MM.1S (cell line): ENCODE data around the gene SH3D19.

Source experiments
- DNase-seq: peaks from one replicate; pipeline ENCODE4 v3.0.0-alpha.2; 2015
- H2AFZ ChIP-seq: fragments of 300-600 bp; sonication (generic); 2 replicates; pipeline ENCODE4 v1.6.0; 2016; ENCODE audit warnings: antibody characterized with exemption, low read length
- H3F3A ChIP-seq: fragments of 300-600 bp; sonication (generic); 2 replicates; pipeline ENCODE4 v1.6.1; 2016; ENCODE audit warnings: mild to moderate bottlenecking, antibody characterized with exemption, low read length, moderate library complexity, mixed read lengths; ENCODE audit not compliant: insufficient read depth
- H3K27ac ChIP-seq: fragments of 300-600 bp; sonication (generic); 2 replicates; pipeline ENCODE4 v1.5.1; 2016; ENCODE audit warnings: mild to moderate bottlenecking, low read length
- H3K27me3 ChIP-seq: fragments of 300-600 bp; sonication (generic); replicated peaks from 2 replicates; pipeline ENCODE4 v1.6.0; 2016; ENCODE audit warnings: low read length; ENCODE audit not compliant: insufficient read depth
- H3K36me3 ChIP-seq: fragments of 300-600 bp; sonication (generic); replicated peaks from 2 replicates; pipeline ENCODE4 v1.6.1; 2016; ENCODE audit warnings: mild to moderate bottlenecking, low read length, mixed read lengths; ENCODE audit not compliant: insufficient read depth
- H3K4me1 ChIP-seq: fragments of 300-600 bp; sonication (generic); 2 replicates; pipeline ENCODE4 v1.6.1; 2016; ENCODE audit warnings: low read length, mixed read lengths
- H3K4me2 ChIP-seq: fragments of 300-600 bp; sonication (generic); 2 replicates; pipeline ENCODE4 v1.6.0; 2016; ENCODE audit warnings: low read depth, low read length
- H3K4me3 ChIP-seq: fragments of 300-600 bp; sonication (generic); 2 replicates; pipeline ENCODE4 v1.5.1; 2016; ENCODE audit warnings: low read length, mixed read lengths
- H3K79me2 ChIP-seq: fragments of 300-600 bp; sonication (generic); 2 replicates; pipeline ENCODE4 v1.6.1; 2016; ENCODE audit warnings: mixed run types, low read length, mixed read lengths
- H3K9ac ChIP-seq: fragments of 300-600 bp; sonication (generic); 2 replicates; pipeline ENCODE4 v1.6.1; 2016; ENCODE audit warnings: low read length, mixed read lengths
- H3K9me2 ChIP-seq: fragments of 300-600 bp; sonication (generic); replicated peaks from 2 replicates; pipeline ENCODE4 v1.6.1; 2016; ENCODE audit warnings: mild to moderate bottlenecking, low read length, mixed read lengths; ENCODE audit not compliant: insufficient read depth
- H3K9me3 ChIP-seq: fragments of 300-600 bp; sonication (generic); replicated peaks from 2 replicates; pipeline ENCODE4 v1.6.1; 2016; ENCODE audit warnings: mild to moderate bottlenecking, low read length, mixed read lengths; ENCODE audit not compliant: insufficient read depth
- H4K20me1 ChIP-seq: fragments of 300-600 bp; sonication (generic); 2 replicates; pipeline ENCODE4 v1.6.1; 2016; ENCODE audit warnings: mild to moderate bottlenecking, low read length, moderate library complexity, mixed read lengths; ENCODE audit not compliant: insufficient read depth
- CTCF ChIP-seq: fragments of 300-600 bp; sonication (generic); IDR thresholded peaks from 2 replicates; pipeline ENCODE4 v1.5.1; 2016; ENCODE audit warnings: antibody characterized with exemption, low read length, mixed read lengths
- EZH2 ChIP-seq: fragments of 300-600 bp; sonication (generic); optimal IDR thresholded peaks from 2 replicates; pipeline ENCODE3; 2017; ENCODE audit warnings: low read depth, mild to moderate bottlenecking, antibody characterized with exemption, low read length, mixed read lengths
- EZH2phosphoT487 ChIP-seq: fragments of 300-600 bp; sonication (generic); IDR thresholded peaks from 2 replicates; pipeline ENCODE4 v1.6.1; 2018; ENCODE audit warnings: antibody characterized with exemption, low read length

The SH3D19 gene

GRCh38 chr4:151184523-151185458 is 140.6 kb downstream of the SH3D19 start:
- Histone ChIP-seq H3K9me3 (no peaks in the 10 kb centered on the region), H3K27ac (no peak overlapping the region), H3K27me3 (no peaks in the 10 kb centered on the region), H3K9ac (no peak overlapping the region), H2AFZ (no peak overlapping the region), H3K9me2 (no peaks in the 10 kb centered on the region), H4K20me1 (no peaks in the 10 kb centered on the region), H3K4me2 (no peak overlapping the region), H3K36me3 (no peaks in the 10 kb centered on the region), H3K4me3 (no peak overlapping the region), H3K79me2 (no peaks in the 10 kb centered on the region), H3F3A (no peaks in the 10 kb centered on the region), H3K4me1 (no peaks in the 10 kb centered on the region)
- no peak for DNase-seq
- TF ChIP-seq EZH2, result no peak
- no peak for TF ChIP-seq CTCF
- TF ChIP-seq EZH2phosphoT487, result no peak

- H3K4me1 ChIP-seq, result no peaks in the 10 kb centered on the region
- no peak overlapping the region for H3K4me3 ChIP-seq
Observed at GRCh38 chr4:151182455-151182996, 142.9 kb downstream of the SH3D19 start.

GRCh38 chr4:151176685-151177084 is 148.7 kb downstream of the SH3D19 start:
- no peak for DNase-seq
- Histone ChIP-seq H4K20me1 (no peaks in the 10 kb centered on the region), H3K9me2 (no peaks in the 10 kb centered on the region), H2AFZ (no peak overlapping the region), H3K9me3 (no peaks in the 10 kb centered on the region), H3K9ac (no peak overlapping the region), H3K4me2 (no peak overlapping the region), H3K4me1 (no peaks in the 10 kb centered on the region), H3K79me2 (no peaks in the 10 kb centered on the region), H3F3A (no peaks in the 10 kb centered on the region), H3K27ac (no peak overlapping the region), H3K4me3 (no peak overlapping the region), H3K27me3 (no peaks in the 10 kb centered on the region), H3K36me3 (no peaks in the 10 kb centered on the region)
- TF ChIP-seq EZH2, result no peak
- no peak for TF ChIP-seq EZH2phosphoT487
- TF ChIP-seq CTCF, result no peak

More at GRCh38 chr4:151182455-151182996, 142.9 kb downstream of the SH3D19 start:
- no peaks in the 10 kb centered on the region for H4K20me1 ChIP-seq
- TF ChIP-seq EZH2, result no peak
- TF ChIP-seq EZH2phosphoT487, result no peak
- no peak for TF ChIP-seq CTCF
- no peak overlapping the region for H3K27ac ChIP-seq
- H3F3A ChIP-seq, result no peaks in the 10 kb centered on the region
- H3K4me2 ChIP-seq, result no peak overlapping the region
- H3K79me2 ChIP-seq, result no peaks in the 10 kb centered on the region
- no peaks in the 10 kb centered on the region for H3K36me3 ChIP-seq
- no peaks in the 10 kb centered on the region for H3K9me2 ChIP-seq
- H3K27me3 ChIP-seq, result no peaks in the 10 kb centered on the region
- no peaks in the 10 kb centered on the region for H3K9me3 ChIP-seq
- no peak overlapping the region for H2AFZ ChIP-seq
- H3K9ac ChIP-seq, result no peak overlapping the region
- no peak for DNase-seq
